CD14-positive monocyte (primary cell): ENCODE results near the gene ZC3H13. TPM values are rescaled to one million over a fixed set of nuclear protein-coding genes. Genes with fewer than 3 reads are reported as not detected.
A peak's percentile ranks its signal among the peaks of the same experiment; 100 is the strongest.

Source experiments
- DNase-seq, 3 donors: peaks; one replicate each; pipeline ENCODE4 v3.0.0-alpha.2; 2011 to 2022
- H2AFZ ChIP-seq: 2 replicates; pipeline ENCODE4 v1.6.0; 2012; ENCODE audit warnings: mild to moderate bottlenecking, low read depth, low read length, inconsistent platforms; ENCODE audit not compliant: insufficient read depth, poor library complexity, severe bottlenecking
- H3K27ac ChIP-seq, 2 donors: 1 replicate in 1 of 2; 2 replicates in 1 of 2; pipeline ENCODE4 v1.5.1; 2012 to 2013; ENCODE audit warnings: low read length in 2 of 2, control low read depth in 1 of 2, inconsistent platforms in 1 of 2, low read depth in 1 of 2, mild to moderate bottlenecking in 1 of 2
- H3K27me3 ChIP-seq, 2 donors: one replicate each; pipeline versions ENCODE4 v1.6.0 to v1.6.1; 2011 to 2013; ENCODE audit warnings: low read length in 2 of 2; ENCODE audit not compliant: control insufficient read depth in 2 of 2, insufficient read depth in 2 of 2
- H3K36me3 ChIP-seq, 2 donors: replicated peaks in 1 of 2; 1 replicate in 1 of 2; 2 replicates in 1 of 2; pipeline versions ENCODE4 v1.5.1 to v1.6.1; 2012 to 2013; ENCODE audit warnings: low read length in 2 of 2, control low read depth in 1 of 2, inconsistent platforms in 1 of 2, mild to moderate bottlenecking in 1 of 2; ENCODE audit not compliant: insufficient read depth in 2 of 2, control insufficient read depth in 1 of 2
- H3K4me1 ChIP-seq, 2 donors: 1 replicate in 1 of 2; 2 replicates in 1 of 2; pipeline versions ENCODE4 v1.5.1 to v1.6.1; 2012 to 2013; ENCODE audit warnings: low read length in 2 of 2, control low read depth in 1 of 2, inconsistent platforms in 1 of 2, mild to moderate bottlenecking in 1 of 2, moderate library complexity in 1 of 2; ENCODE audit not compliant: insufficient read depth in 2 of 2, control insufficient read depth in 1 of 2
- H3K4me2 ChIP-seq: replicated peaks from 2 replicates; pipeline ENCODE3; 2012; ENCODE audit warnings: low read length, moderate library complexity, mild to moderate bottlenecking; ENCODE audit not compliant: poor library complexity, severe bottlenecking; ENCODE audit errors: extremely low read depth
- H3K4me3 ChIP-seq, 3 experiments: fragments of 200-600 bp in 1 of 3; sonication (generic) in 1 of 3; replicated peaks in 1 of 3; 1 replicate in 2 of 3; 2 replicates in 1 of 3; pipeline ENCODE4 v1.5.1; 2011 to 2013; ENCODE audit warnings: low read length in 3 of 3, mild to moderate bottlenecking in 3 of 3, control low read depth in 2 of 3, low read depth in 2 of 3, inconsistent platforms in 1 of 3, moderate library complexity in 1 of 3
- H3K79me2 ChIP-seq: 2 replicates; pipeline ENCODE4 v1.6.0; 2012; ENCODE audit warnings: mild to moderate bottlenecking, control low read depth, inconsistent platforms, low read length, moderate library complexity; ENCODE audit not compliant: insufficient read depth
- H3K9ac ChIP-seq: 2 replicates; pipeline ENCODE4 v1.6.0; 2017; ENCODE audit warnings: low read length, mild to moderate bottlenecking; ENCODE audit not compliant: insufficient read depth, poor library complexity, severe bottlenecking
- H3K9me3 ChIP-seq, 2 donors: replicated peaks in 1 of 2; 1 replicate in 1 of 2; 2 replicates in 1 of 2; pipeline versions ENCODE4 v1.5.1 to v1.6.1; 2012 to 2013; ENCODE audit warnings: low read length in 2 of 2, control low read depth in 1 of 2; ENCODE audit not compliant: control insufficient read depth in 1 of 2, insufficient read depth in 1 of 2
- H4K20me1 ChIP-seq: 2 replicates; pipeline ENCODE4 v1.6.0; 2012; ENCODE audit warnings: mild to moderate bottlenecking, low read length, control low read depth, moderate library complexity; ENCODE audit not compliant: insufficient read depth
- H3K27ac Mint-ChIP-seq, 7 donors: one replicate each; pipeline ENCODE4 v1.8.0; 2020; ENCODE audit warnings: mild to moderate bottlenecking in 7 of 7, mixed read lengths in 7 of 7, moderate library complexity in 6 of 7, inconsistent platforms in 2 of 7
- H3K27me3 Mint-ChIP-seq, 3 donors: one replicate each; pipeline ENCODE4 v1.8.0; 2021 to 2022; ENCODE audit warnings: low read depth in 3 of 3, mild to moderate bottlenecking in 3 of 3, mixed read lengths in 3 of 3, moderate library complexity in 3 of 3, inconsistent platforms in 1 of 3
- H3K36me3 Mint-ChIP-seq, 2 donors: one replicate each; pipeline ENCODE4 v1.8.0; 2020; ENCODE audit warnings: mixed read lengths in 2 of 2, inconsistent platforms in 1 of 2, mild to moderate bottlenecking in 1 of 2
- H3K4me1 Mint-ChIP-seq: one replicate; pipeline ENCODE4 v1.8.0; 2020; ENCODE audit warnings: mild to moderate bottlenecking, mixed read lengths
- H3K4me3 Mint-ChIP-seq, 2 donors: one replicate each; pipeline ENCODE4 v1.8.0; 2020; ENCODE audit warnings: mild to moderate bottlenecking in 2 of 2, mixed read lengths in 2 of 2, moderate library complexity in 1 of 2
- H3K9me3 Mint-ChIP-seq, 7 donors: one replicate each; pipeline ENCODE4 v1.8.0; 2020 to 2022; ENCODE audit warnings: mixed read lengths in 7 of 7, mild to moderate bottlenecking in 6 of 7, moderate library complexity in 6 of 7, inconsistent platforms in 2 of 7
- CTCF ChIP-seq: fragments of 200-600 bp; IDR thresholded peaks from one replicate; pipeline ENCODE4 v1.8.0; 2022; ENCODE audit warnings: antibody characterized with exemption, mild to moderate bottlenecking
- WGBS: methylation state at CpG from one replicate; pipeline ENCODE4 v1.1.5; 2013; ENCODE audit warnings: missing lambda C conversion rate; ENCODE audit not compliant: insufficient coverage; 5-methylcytosine and 5-hydroxymethylcytosine counted together
- intact Hi-C, 2 donors: fragments of 100-400 bp; cut with micrococcal nuclease; formaldehyde crosslinking; loops; one replicate each; pipeline versions ENCODE4 v1.15.0 to v1.15.1; 2023
- polyA plus RNA-seq, 3 donors: library from polyadenylated mRNA; depleted of rRNA in 1 of 3; unstranded in 2 of 3; stranded (reverse) in 1 of 3; fragments of 300-500 nt in 2 of 3; fragments of >200 nt in 1 of 3; fragmentation: Illumina TruSeq in 2 of 3; gene quantifications; 1 replicate in 2 of 3; 2 replicates in 1 of 3; pipeline ENCODE4 v1.2.3, GENCODE V29; 2012 to 2021

Gene ZC3H13
- polyA plus RNA-seq, 3 donors, result 5.3 to 22.2 (median 9.7) TPM

DNA sequence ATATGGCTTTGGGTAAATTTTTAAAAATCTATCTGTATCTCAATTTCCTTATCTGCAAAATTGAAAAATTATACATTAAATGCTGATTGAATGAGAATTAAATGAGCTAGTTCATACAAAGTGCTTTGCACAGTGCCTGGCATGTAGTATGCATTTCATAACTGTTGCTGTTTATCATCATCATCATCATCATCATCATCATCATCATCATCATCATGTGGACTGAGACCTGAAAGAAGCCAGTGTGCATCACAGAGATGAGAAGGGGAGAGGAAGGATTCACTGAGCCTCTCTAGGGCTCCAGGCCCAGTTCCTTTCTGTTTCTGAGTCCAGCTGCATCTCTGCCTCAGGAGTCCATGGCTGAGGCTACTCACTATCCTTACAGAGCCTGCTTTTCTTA, 6.9 kb upstream of the ZC3H13 start:
- H3K36me3 Mint-ChIP-seq, result no peaks in the 10 kb centered on the region
- DNase-seq, result no peak
- no peaks in the 10 kb centered on the region for H4K20me1 ChIP-seq
- no peak overlapping the region for H3K4me3 Mint-ChIP-seq
- H3K36me3 ChIP-seq, result no peaks in the 10 kb centered on the region
- H3K9ac ChIP-seq, result no peak overlapping the region
- no peaks in the 10 kb centered on the region for H3K9me3 ChIP-seq
- H3K4me1 Mint-ChIP-seq, result no peaks in the 10 kb centered on the region
- H3K27ac Mint-ChIP-seq, result no peak overlapping the region
- H2AFZ ChIP-seq, result no peak overlapping the region
- no peak overlapping the region for H3K4me2 ChIP-seq
- H3K27me3 Mint-ChIP-seq, result peaks cover 0 to 2% (median under 1%) of the 10 kb centered on the region in 3 donors
- no peaks in the 10 kb centered on the region for H3K4me1 ChIP-seq
- H3K79me2 ChIP-seq, result no peaks in the 10 kb centered on the region
- no peak overlapping the region for H3K27ac ChIP-seq
- TF ChIP-seq CTCF, result no peak
- H3K9me3 Mint-ChIP-seq, result no peaks in the 10 kb centered on the region
- intact Hi-C loops, result loop anchor here in 1 of 2 donors (10.0 kb wide), 1 partner anchor 65 kb away; no protein-coding TSS in a partner anchor
- no peak overlapping the region for H3K4me3 ChIP-seq
- H3K27me3 ChIP-seq, result peaks cover 0 to 1% of the 10 kb centered on the region in 2 donors

DNA sequence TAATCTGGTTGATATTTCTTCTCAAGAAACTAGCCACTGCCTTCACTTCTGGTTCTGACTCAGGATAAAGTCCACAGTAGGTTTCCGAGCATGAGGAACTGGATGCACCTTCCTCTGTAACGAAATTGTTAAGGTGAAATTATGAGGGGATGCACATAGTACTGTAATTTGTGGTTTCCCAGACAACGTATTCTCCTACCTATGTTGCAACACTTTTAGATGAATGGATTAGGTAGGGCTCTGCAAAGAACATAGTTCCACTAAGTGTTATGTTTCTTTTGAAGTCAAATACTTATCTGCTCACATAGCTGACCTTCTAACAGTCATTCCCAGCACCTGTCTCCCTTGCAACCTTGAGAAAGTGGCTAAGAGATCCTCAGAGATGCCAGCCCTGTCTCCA, 5.7 kb upstream of the ZC3H13 start:
- no peak overlapping the region for H3K9ac ChIP-seq
- H3K27ac ChIP-seq, result no peak overlapping the region
- no peaks in the 10 kb centered on the region for H3K9me3 ChIP-seq
- H3K79me2 ChIP-seq, result no peaks in the 10 kb centered on the region
- intact Hi-C loops, result loop anchor here in 1 of 2 donors (10.0 kb wide), 1 partner anchor 67 kb away; no protein-coding TSS in a partner anchor
- Mint-ChIP-seq H3K9me3 (no peaks in the 10 kb centered on the region), H3K4me3 (no peak overlapping the region), H3K36me3 (no peaks in the 10 kb centered on the region), H3K27me3 (peaks cover 4 to 7% (median 5%) of the 10 kb centered on the region in 3 donors), H3K4me1 (peaks cover 4% of the 10 kb centered on the region), H3K27ac (no peak overlapping the region)
- no peak overlapping the region for H3K4me3 ChIP-seq
- H3K27me3 ChIP-seq, result peaks cover 6 to 8% of the 10 kb centered on the region in 2 donors
- peaks cover 4% of the 10 kb centered on the region in 2 donors for H3K4me1 ChIP-seq
- DNase-seq, result peak in 1 of 3 donors; percentile 3
- no peak overlapping the region for H2AFZ ChIP-seq
- H3K4me2 ChIP-seq, result no peak overlapping the region
- no CpG with 5 or more reads among the region's 3 CpGs for WGBS
- no peaks in the 10 kb centered on the region for H3K36me3 ChIP-seq
- no peak for TF ChIP-seq CTCF
- H4K20me1 ChIP-seq, result no peaks in the 10 kb centered on the region
